H1 (cell line): ENCODE data around the gene ATXN7.

Experiments
- CHD2 ChIP-seq: IDR thresholded peaks from 2 replicates; pipeline ENCODE4 v1.6.1; 2012; ENCODE audit warnings: low read length, improper control_type of control experiment
- EZH2 ChIP-seq: fragments of 200-600 bp; sonication (generic); IDR thresholded peaks from 2 replicates; pipeline ENCODE4 v1.7.1; 2012; ENCODE audit warnings: low read depth, mild to moderate bottlenecking, moderate library complexity, low read length, inconsistent platforms; ENCODE audit not compliant: severe bottlenecking
- HDAC2 ChIP-seq, 2 experiments: fragments of 300-600 bp in 1 of 2; sonication (generic) in 1 of 2; IDR thresholded peaks; 2 replicates each; pipeline ENCODE4 v1.6.1; 2011 to 2012; ENCODE audit warnings: low read depth in 2 of 2, low read length in 2 of 2, mild to moderate bottlenecking in 2 of 2, moderate library complexity in 2 of 2, borderline replicate concordance in 1 of 2, inconsistent platforms in 1 of 2
- POLR2A ChIP-seq, 2 experiments: IDR thresholded peaks; 1 replicate in 1 of 2; 2 replicates in 1 of 2; pipeline ENCODE4 v1.6.1; 2011; ENCODE audit warnings: low read depth in 2 of 2, low read length in 2 of 2, mild to moderate bottlenecking in 2 of 2; ENCODE audit errors: control extremely low read depth in 1 of 2
- RAD21 ChIP-seq, 2 experiments: IDR thresholded peaks in 1 of 2; conservative IDR thresholded peaks in 1 of 2; 2 replicates each; pipeline ENCODE4 v1.6.1; 2011; ENCODE audit warnings: low read depth in 2 of 2, low read length in 2 of 2, improper control_type of control experiment in 1 of 2, inconsistent platforms in 1 of 2, mild to moderate bottlenecking in 1 of 2, moderate library complexity in 1 of 2
- RXRA ChIP-seq: IDR thresholded peaks from 2 replicates; pipeline ENCODE4 v1.6.1; 2011; ENCODE audit warnings: low read depth, mild to moderate bottlenecking, low read length, moderate library complexity; ENCODE audit not compliant: insufficient read depth
- TF ChIP-seq, protein P1 (sequence below), 3 experiments: IDR thresholded peaks; 1 replicate in 2 of 3; 2 replicates in 1 of 3; pipeline versions ENCODE4 v1.5.1 to v1.6.1; 2011; ENCODE audit warnings: low read length in 3 of 3, mild to moderate bottlenecking in 3 of 3, inconsistent platforms in 2 of 3, low read depth in 1 of 3, moderate library complexity in 1 of 3; ENCODE audit not compliant: insufficient read depth in 1 of 3; ENCODE audit errors: control extremely low read depth in 1 of 3

DNA sequence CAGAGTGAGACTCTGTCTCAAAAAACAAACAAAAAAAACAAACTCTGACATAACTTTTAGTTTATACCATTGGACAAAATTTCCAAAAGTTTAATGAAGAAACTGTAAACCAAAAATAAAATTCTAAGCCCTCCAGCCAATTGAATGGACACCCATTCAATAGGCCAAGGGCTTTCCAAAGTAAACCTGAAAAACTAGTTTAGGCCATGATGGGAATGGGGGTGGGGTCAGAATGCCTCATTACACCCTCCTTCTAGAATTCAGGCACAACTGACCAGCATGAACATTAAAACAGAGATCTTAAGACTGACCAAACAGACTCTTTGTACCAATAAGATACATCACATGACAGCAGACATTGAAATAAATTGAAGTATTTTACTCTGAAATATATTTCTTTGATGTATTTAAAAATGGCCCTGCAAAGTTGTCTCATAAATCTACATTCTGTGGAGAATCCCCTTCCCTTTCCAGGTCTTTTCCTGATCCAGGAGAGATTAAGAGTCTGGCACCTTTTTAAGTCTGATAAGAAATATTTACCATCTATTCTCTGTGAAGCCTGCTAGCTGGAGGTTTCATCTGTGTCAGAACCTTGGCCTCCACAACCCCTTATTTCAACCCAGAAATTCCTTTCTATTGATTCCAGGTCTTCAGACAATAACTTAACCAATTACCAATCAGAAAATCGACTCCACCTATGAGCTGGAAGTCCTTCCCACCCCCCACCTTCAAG lies 15.8 kb upstream of the ATXN7 start:
- TF ChIP-seq, protein P1, sequence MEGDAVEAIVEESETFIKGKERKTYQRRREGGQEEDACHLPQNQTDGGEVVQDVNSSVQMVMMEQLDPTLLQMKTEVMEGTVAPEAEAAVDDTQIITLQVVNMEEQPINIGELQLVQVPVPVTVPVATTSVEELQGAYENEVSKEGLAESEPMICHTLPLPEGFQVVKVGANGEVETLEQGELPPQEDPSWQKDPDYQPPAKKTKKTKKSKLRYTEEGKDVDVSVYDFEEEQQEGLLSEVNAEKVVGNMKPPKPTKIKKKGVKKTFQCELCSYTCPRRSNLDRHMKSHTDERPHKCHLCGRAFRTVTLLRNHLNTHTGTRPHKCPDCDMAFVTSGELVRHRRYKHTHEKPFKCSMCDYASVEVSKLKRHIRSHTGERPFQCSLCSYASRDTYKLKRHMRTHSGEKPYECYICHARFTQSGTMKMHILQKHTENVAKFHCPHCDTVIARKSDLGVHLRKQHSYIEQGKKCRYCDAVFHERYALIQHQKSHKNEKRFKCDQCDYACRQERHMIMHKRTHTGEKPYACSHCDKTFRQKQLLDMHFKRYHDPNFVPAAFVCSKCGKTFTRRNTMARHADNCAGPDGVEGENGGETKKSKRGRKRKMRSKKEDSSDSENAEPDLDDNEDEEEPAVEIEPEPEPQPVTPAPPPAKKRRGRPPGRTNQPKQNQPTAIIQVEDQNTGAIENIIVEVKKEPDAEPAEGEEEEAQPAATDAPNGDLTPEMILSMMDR (IDR thresholded peaks at IDR 0.05; ENCODE audit: control extremely low read depth in 1 of 3, insufficient read depth in 1 of 3, low read depth in 1 of 3, low read length in 3 of 3), result no peak
- TF ChIP-seq EZH2 (no peak), HDAC2 (IDR thresholded peaks at IDR 0.05; ENCODE audit: borderline replicate concordance in 1 of 2, low read depth in 2 of 2, low read length in 2 of 2) (no peak), CHD2 (no peak), RXRA (no peak), POLR2A (IDR thresholded peaks at IDR 0.05; ENCODE audit: control extremely low read depth in 1 of 2, low read depth in 2 of 2, low read length in 2 of 2) (no peak), RAD21 (IDR thresholded peaks at IDR 0.05 in 1 of 2, conservative IDR thresholded peaks at IDR 0.05 in 1 of 2; ENCODE audit: low read depth in 2 of 2, low read length in 2 of 2) (no peak)
